Activated naive CD8-positive, alpha-beta T cell treated with anti-CD3 and anti-CD28 coated beads for 36 hours (primary cell): Measurements from ENCODE around the gene BORCS8. TPM values are rescaled to one million over a fixed set of nuclear protein-coding genes. Genes with fewer than 3 reads are reported as not detected.
"Not testable (repeated sequence)": the region's sequence is repeated elsewhere in the genome, so short reads cannot be mapped to it uniquely, and the experiment has no call there.

Experiments used
- DNase-seq: peaks from one replicate; pipeline ENCODE4 v3.0.0; 2021
- H3K27ac Mint-ChIP-seq: one replicate; pipeline ENCODE4 v1.8.0; 2022; ENCODE audit warnings: mild to moderate bottlenecking, moderate library complexity, mixed read lengths
- H3K27me3 Mint-ChIP-seq: one replicate; pipeline ENCODE4 v1.8.0; 2022; ENCODE audit warnings: mild to moderate bottlenecking, mixed read lengths
- H3K36me3 Mint-ChIP-seq: one replicate; pipeline ENCODE4 v1.8.0; 2021; ENCODE audit warnings: mild to moderate bottlenecking, mixed read lengths
- H3K4me1 Mint-ChIP-seq: one replicate; pipeline ENCODE4 v1.8.0; 2021; ENCODE audit warnings: mixed read lengths
- H3K4me3 Mint-ChIP-seq: one replicate; pipeline ENCODE4 v1.8.0; 2022; ENCODE audit warnings: mild to moderate bottlenecking, moderate library complexity, mixed read lengths
- H3K9me3 Mint-ChIP-seq: one replicate; pipeline ENCODE4 v1.8.0; 2022; ENCODE audit warnings: mixed read lengths
- total RNA-seq, 2 experiments: library from RNA; stranded (reverse); gene quantifications; one replicate each; pipeline ENCODE4 v1.2.3, GENCODE V29; 2021

The BORCS8 gene
- total RNA-seq, 2 experiments from 2014 or later: 29.8 to 31.1 TPM

GRCh38 chr19:19152668-19153384, 39.1 kb downstream of the BORCS8 start:
- no peaks in the 10 kb centered on the region for H3K4me1 Mint-ChIP-seq
- DNase-seq: no peak
- no peak overlapping the region for H3K27ac Mint-ChIP-seq
- no peak overlapping the region for H3K4me3 Mint-ChIP-seq
- no peaks in the 10 kb centered on the region for H3K9me3 Mint-ChIP-seq
- no peaks in the 10 kb centered on the region for H3K27me3 Mint-ChIP-seq
- peaks cover 12% of the 10 kb centered on the region for H3K36me3 Mint-ChIP-seq

GRCh38 chr19:19151418-19151817, 40.5 kb downstream of the BORCS8 start:
- no peaks in the 10 kb centered on the region for H3K27me3 Mint-ChIP-seq
- no peak for DNase-seq
- no peaks in the 10 kb centered on the region for H3K9me3 Mint-ChIP-seq
- H3K27ac Mint-ChIP-seq: no peak overlapping the region
- no peak overlapping the region for H3K4me3 Mint-ChIP-seq
- no peaks in the 10 kb centered on the region for H3K4me1 Mint-ChIP-seq
- H3K36me3 Mint-ChIP-seq: peaks cover 6% of the 10 kb centered on the region

GRCh38 chr19:19149435-19149834, 42.5 kb downstream of the BORCS8 start:
- no peaks in the 10 kb centered on the region for H3K4me1 Mint-ChIP-seq
- no peak overlapping the region for H3K4me3 Mint-ChIP-seq
- H3K27ac Mint-ChIP-seq: no peak overlapping the region
- no peaks in the 10 kb centered on the region for H3K36me3 Mint-ChIP-seq
- no peak for DNase-seq
- no peaks in the 10 kb centered on the region for H3K27me3 Mint-ChIP-seq
- H3K9me3 Mint-ChIP-seq: no peaks in the 10 kb centered on the region

GRCh38 chr19:19148504-19148903, 43.4 kb downstream of the BORCS8 start:
- H3K4me3 Mint-ChIP-seq, H3K36me3 Mint-ChIP-seq, H3K9me3 Mint-ChIP-seq, DNase-seq, H3K27ac Mint-ChIP-seq, H3K4me1 Mint-ChIP-seq, H3K27me3 Mint-ChIP-seq: not testable (repeated sequence)

GRCh38 chr19:19147344-19147743, 44.6 kb downstream of the BORCS8 start:
- no peak for DNase-seq
- Mint-ChIP-seq H3K27ac (no peak overlapping the region), H3K4me3 (no peak overlapping the region), H3K4me1 (no peaks in the 10 kb centered on the region), H3K27me3 (no peaks in the 10 kb centered on the region), H3K36me3 (no peaks in the 10 kb centered on the region), H3K9me3 (no peaks in the 10 kb centered on the region)

- no peaks in the 10 kb centered on the region for H3K4me1 Mint-ChIP-seq
- H3K27me3 Mint-ChIP-seq: no peaks in the 10 kb centered on the region
- no peak overlapping the region for H3K27ac Mint-ChIP-seq
- H3K9me3 Mint-ChIP-seq: no peaks in the 10 kb centered on the region
- no peak for DNase-seq
- no peaks in the 10 kb centered on the region for H3K36me3 Mint-ChIP-seq
- no peak overlapping the region for H3K4me3 Mint-ChIP-seq
These were observed 45.1 kb downstream of the BORCS8 start for GRCh38 chr19:19146865-19147264.

- H3K4me1 Mint-ChIP-seq: no peaks in the 10 kb centered on the region
- peak; percentile 84 for DNase-seq
- H3K27me3 Mint-ChIP-seq: no peaks in the 10 kb centered on the region
- H3K36me3 Mint-ChIP-seq: no peaks in the 10 kb centered on the region
- no peak overlapping the region for H3K4me3 Mint-ChIP-seq
- no peaks in the 10 kb centered on the region for H3K9me3 Mint-ChIP-seq
- H3K27ac Mint-ChIP-seq: no peak overlapping the region
These were observed 46.0 kb downstream of the BORCS8 start for GRCh38 chr19:19145684-19146608.

GRCh38 chr19:19145281-19145680, 46.7 kb downstream of the BORCS8 start:
- DNase-seq: no peak
- no peaks in the 10 kb centered on the region for H3K36me3 Mint-ChIP-seq
- H3K4me1 Mint-ChIP-seq: no peaks in the 10 kb centered on the region
- H3K27me3 Mint-ChIP-seq: no peaks in the 10 kb centered on the region
- no peak overlapping the region for H3K27ac Mint-ChIP-seq
- no peaks in the 10 kb centered on the region for H3K9me3 Mint-ChIP-seq
- H3K4me3 Mint-ChIP-seq: no peak overlapping the region

GRCh38 chr19:19142347-19142746, 49.6 kb downstream of the BORCS8 start:
- Mint-ChIP-seq H3K9me3 (no peaks in the 10 kb centered on the region), H3K27ac (no peak overlapping the region), H3K4me1 (peaks cover 17% of the 10 kb centered on the region), H3K4me3 (no peak overlapping the region), H3K27me3 (no peaks in the 10 kb centered on the region), H3K36me3 (no peaks in the 10 kb centered on the region)
- no peak for DNase-seq

- Mint-ChIP-seq H3K27ac (no peak overlapping the region), H3K27me3 (no peaks in the 10 kb centered on the region), H3K4me3 (no peak overlapping the region), H3K36me3 (no peaks in the 10 kb centered on the region), H3K9me3 (no peaks in the 10 kb centered on the region), H3K4me1 (peaks cover 21% of the 10 kb centered on the region)
- DNase-seq: no peak
These were observed 51.5 kb downstream of the BORCS8 start for GRCh38 chr19:19140476-19140875.

- DNase-seq: no peak
- Mint-ChIP-seq H3K4me3 (no peak overlapping the region), H3K9me3 (no peaks in the 10 kb centered on the region), H3K36me3 (peaks cover 2% of the 10 kb centered on the region), H3K4me1 (peaks cover 24% of the 10 kb centered on the region), H3K27me3 (no peaks in the 10 kb centered on the region), H3K27ac (no peak overlapping the region)
These were observed 52.1 kb downstream of the BORCS8 start for GRCh38 chr19:19139876-19140229.

GRCh38 chr19:19138109-19138981, 53.6 kb downstream of the BORCS8 start, which contains the start of gene TMEM161A:
TSS of gene TMEM161A (minus strand) at chr19:19138478. CDS start at chr19:19138428, 50 bp downstream.
- Mint-ChIP-seq H3K27ac (peak within 1 kb of the TSS; percentile 96), H3K4me3 (peak within 1 kb of the TSS; percentile 95), H3K27me3 (no peaks in the 10 kb centered on the region), H3K4me1 (peaks cover 27% of the 10 kb centered on the region), H3K9me3 (no peaks in the 10 kb centered on the region), H3K36me3 (peaks cover 9% of the 10 kb centered on the region)
- peak; percentile 97 for DNase-seq

GRCh38 chr19:19137556-19138108, 54.3 kb downstream of the BORCS8 start:
- peaks cover 27% of the 10 kb centered on the region for H3K4me1 Mint-ChIP-seq

GRCh38 chr19:19135713-19136112, 56.2 kb downstream of the BORCS8 start:
- H3K9me3 Mint-ChIP-seq, H3K4me3 Mint-ChIP-seq, DNase-seq, H3K27ac Mint-ChIP-seq, H3K27me3 Mint-ChIP-seq: not testable (repeated sequence)
- Mint-ChIP-seq H3K36me3 (peaks cover 24% of the 10 kb centered on the region), H3K4me1 (peaks cover 27% of the 10 kb centered on the region)

More at GRCh38 chr19:19137556-19138108, 54.3 kb downstream of the BORCS8 start:
- no peak for DNase-seq
- Mint-ChIP-seq H3K27me3 (no peaks in the 10 kb centered on the region), H3K9me3 (peaks cover under 1% of the 10 kb centered on the region), H3K4me3 (peak overlapping the region; percentile 95), H3K36me3 (peaks cover 15% of the 10 kb centered on the region), H3K27ac (peak overlapping the region; percentile 96)
